GM19438 (cell line): ENCODE results near the gene RAP1A.
"Not testable (repeated sequence)": the region's sequence is repeated elsewhere in the genome, so short reads cannot be mapped to it uniquely, and the experiment has no call there.

Experiments used
- ATAC-seq: cut with Tn5 transposase; IDR thresholded peaks from one replicate; pipeline ENCODE4 v1.9.1; 2021; ENCODE audit warnings: low read depth; ENCODE audit not compliant: unreplicated experiment

Gene RAP1A

DNA sequence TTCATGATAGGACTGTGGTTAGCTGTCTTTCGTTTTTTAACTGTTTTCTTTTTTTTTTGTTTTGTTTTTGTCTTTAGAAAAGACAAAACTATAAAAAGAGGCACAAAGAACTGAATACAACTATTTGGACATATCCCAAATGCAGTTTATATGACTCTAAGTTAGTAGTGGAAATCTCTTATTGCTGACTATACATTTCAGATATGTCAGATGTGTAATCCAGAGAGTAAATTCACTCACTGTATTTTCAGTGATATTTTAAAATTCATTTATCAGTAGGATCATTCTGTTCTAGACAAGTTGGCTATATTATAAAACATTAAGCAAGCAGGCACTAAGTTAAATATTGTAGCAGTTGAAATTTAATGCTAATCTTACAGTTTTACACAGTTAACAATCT lies 5.7 kb downstream of the RAP1A start:
- ATAC-seq, result no peak

DNA sequence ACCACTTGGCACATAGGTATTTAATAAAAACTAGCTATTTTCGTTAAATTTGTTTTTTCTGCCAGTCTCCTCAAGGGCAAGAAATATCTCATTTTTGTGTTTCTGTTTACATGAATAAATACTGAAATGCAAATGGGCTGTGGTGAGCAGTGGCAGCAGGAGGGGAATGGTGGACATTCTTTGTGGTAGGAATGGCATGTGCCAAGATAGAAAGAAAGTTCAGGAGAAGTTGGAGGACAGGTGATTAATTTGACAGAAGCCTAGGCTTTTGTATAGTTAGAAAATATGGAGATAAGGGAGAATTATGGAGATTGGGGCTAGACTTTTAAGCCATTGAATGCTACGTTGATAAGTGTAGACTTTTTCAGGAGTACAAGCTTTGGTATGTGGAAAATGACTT lies 8.6 kb downstream of the RAP1A start:
- no peak for ATAC-seq

DNA sequence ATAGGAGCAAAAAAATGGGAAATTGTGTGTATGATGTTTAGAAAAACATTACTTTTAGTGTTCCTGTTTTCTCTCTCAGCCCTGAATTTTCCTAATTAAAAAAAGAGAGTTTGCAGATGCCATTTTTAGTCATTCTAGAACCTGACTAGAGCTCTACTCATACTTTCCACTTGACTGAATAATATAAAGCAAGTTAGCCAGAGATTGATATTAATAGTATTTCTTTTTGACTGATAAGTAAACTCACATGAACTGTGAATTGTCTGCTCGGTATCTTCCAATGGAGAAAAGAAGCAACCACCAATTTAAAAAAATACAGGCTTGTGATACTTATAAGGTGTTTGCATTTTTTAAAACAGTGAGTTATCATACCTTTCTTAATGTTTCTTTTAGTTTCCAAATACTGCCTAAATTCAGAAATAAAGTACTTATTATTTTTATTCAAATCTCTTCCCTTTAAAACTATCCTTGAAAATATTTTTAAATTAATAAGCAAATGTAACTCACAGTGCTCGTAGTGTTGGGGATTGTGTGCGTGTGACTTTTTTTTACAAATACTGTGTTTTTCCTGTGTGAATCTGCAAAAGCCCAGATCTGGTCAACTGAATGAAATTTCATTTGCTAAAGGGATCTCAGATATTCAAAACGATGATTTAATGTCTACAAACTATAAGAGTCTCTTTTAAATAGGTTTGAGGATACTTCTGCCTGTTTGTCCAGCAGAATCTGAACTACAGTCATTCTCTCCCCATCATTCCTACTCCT lies 9.8 kb downstream of the RAP1A start:
- no peak for ATAC-seq

DNA sequence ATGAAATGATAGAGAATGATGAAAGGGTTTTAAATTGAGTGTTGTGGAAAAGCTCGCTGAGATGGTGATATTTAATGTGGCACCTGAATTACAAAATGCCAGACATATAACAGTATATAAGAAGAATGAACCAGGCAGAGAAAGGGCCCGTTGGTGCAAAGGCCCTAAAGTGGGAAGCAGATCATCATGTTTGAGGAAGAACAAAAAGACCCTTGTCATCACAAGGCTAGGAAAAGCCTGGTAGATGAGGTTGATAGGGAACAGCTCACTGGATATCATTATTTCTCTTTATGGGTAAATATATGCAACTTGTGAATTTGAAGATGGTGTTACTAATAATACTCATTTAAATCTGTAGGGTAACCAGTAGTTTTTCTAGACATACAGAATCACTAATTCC lies 11.0 kb downstream of the RAP1A start:
- no peak for ATAC-seq

DNA sequence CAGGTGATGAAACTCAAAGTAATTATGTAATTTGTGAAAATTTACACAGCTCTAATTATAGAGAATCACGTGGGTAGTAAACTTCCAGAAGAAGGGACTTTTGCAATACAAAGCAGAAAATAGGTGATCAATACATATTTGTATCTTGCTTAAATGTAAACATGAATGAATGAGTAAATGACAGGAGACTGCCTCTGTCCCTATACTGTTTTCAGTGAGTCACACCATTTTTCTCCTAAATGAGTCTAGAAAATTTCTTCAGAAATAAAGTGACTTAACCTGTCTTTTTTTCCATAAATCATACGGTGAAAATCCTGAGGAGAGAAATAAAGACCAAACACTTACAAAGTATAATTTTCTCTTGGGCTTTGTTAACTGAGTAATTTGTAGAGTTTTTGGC lies 11.9 kb downstream of the RAP1A start:
- ATAC-seq, result no peak

DNA sequence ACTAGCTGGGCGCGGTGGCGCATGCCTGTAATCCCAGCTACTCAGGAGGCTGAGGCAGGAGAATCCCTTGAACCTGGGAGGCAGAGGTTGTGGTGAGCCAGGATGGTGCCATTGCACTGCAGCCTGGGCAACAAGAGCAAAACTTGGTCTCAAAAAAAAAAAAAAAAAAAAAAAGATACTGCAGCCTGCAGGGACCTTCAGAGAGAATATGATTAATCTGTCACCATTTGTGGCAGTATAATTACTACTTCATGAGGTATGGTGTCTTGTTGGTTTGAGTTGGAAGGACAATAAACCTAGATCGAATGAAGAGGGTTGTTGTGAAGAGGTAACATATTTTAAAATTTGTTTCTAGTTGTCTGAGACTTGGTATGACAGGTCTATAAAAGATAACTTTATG lies 13.2 kb downstream of the RAP1A start:
- not testable (repeated sequence) for ATAC-seq

DNA sequence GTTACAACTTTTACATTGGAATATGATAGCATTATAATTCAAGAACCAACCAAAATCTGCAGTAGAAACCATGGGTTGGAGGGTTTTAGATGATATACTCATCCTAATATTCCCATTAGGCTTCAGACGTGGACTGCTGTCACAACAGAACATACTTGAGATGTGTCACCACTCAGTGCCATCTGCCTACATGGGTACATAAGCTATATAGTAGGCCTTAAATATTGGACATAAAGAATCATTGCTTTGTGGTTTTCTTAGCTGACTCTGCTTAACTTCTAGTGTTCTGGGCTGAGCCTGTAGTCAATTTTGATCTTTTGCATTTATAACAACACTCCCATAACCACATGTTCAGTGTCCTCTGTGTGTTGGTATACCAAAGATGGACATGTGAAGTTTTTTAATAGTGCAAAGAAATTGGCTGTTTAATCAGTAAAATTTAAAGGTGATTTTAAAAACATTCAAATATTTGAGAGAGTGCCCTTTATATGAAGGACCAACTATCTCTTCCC lies 14.2 kb downstream of the RAP1A start:
- ATAC-seq, result no peak

DNA sequence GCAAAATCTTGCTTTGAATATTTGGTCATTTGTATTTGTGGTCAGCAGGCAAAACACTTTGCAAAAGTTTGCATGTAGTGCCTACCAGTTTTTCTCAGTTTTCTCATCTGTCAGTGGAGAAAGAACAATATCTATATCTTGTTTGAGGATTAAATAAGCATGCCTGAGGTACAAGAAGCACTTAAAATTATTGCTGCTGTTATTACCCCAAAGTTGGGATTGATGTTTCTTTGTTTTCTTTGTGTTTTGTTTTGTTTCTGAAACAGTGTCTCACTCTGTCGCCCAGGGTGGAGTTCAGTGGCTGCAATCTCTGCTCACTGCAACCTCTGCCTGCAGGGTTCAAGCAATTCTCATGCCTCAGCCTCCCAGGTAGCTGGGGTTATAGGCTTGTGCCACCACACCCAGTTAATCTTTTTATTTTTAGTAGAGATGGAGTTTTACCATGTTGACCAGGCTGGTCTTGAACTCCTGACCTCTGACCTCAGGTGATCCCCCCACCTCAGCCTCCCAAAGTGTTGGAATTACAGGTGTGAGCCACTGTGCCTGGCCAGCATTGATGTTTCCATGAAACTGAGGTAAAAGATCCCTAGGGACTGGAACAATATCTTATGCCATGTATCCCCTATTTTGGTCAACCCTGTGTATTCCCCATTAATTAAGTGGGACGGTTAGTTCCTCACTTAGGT lies 15.9 kb downstream of the RAP1A start:
- no peak for ATAC-seq

DNA sequence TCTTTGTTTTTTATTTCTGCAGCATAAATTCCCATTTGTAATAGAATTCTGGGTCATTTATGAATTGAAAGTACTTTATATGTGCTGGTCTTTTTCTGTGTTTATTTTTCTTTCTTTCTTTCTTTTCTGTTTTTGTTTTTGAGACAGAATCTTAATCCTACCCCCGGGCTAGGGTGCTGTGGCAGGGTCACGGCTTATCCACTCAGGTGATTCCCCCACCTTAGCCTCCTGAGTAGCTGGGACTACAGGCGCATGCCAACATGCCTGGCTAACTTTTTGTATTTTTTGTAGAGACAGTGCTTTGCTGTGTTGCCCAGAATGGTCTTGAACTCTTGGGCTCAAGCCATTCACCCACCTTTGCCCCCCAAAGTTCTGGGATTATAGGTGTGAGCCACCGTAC lies 18.7 kb downstream of the RAP1A start:
- ATAC-seq, result no peak

DNA sequence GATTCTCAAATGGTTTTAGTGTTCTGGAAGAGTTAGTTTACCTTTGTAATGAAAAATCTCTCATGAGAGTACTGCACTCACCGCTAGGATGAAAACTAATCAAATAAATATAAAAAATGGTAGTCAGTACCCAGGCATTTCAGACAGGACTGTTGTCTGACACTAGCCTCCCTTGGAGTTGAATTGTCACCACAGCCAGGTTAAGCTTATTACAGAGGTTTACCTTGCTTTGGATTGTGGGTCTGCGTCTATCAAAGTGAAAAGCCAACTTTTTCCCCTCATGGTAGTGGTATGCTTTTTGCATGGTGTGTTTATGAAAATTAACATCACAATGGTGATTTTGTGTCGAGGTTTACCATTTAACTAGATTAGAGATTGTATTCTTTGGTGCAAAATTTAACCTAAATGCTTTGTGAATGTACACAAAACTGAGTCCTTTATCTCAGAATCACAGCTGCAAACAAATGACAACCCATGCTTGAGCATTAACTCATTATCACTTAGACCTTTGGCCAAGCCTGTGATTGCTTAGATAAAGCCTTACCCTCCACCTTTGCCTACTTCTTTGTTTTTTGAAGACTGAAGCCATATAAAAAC lies 20.1 kb downstream of the RAP1A start:
- ATAC-seq, result no peak

DNA sequence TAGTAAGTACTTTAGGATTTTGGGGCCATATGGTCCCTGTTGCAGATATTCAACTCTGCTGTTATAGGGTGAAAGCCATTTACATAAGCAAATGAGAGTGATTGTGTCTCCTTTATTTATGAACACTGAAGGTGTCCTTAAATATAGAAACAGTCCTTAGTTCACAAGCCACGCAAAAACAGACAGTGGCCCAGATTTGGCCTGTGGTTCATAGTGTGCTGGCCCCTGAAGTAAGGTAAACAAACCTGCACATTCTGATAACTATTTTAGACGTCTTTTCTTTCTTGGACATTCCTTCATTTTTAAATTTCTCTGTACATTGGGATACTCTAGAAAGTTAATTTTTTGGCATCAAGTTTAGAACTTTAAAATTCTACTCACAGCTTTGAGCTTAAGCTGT lies 23.5 kb downstream of the RAP1A start:
- ATAC-seq, result no peak

DNA sequence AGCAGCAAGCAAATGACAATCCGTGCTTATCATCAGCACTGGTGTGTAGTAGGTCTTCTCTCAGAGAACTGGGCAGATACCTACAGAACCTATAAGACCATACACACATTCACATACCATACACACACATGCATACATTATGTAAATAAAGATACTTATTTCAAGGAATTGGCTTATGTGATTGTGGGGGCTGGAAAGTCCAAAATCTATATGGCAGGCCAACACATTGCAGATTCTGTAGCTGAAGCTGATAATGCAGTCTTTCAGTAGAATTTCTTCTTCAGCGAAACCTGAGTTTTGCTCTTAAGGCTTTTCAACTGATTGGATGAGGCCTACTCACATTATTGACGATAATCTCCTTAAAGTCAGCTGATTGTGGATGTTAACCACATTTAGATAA lies 24.1 kb downstream of the RAP1A start:
- no peak for ATAC-seq

DNA sequence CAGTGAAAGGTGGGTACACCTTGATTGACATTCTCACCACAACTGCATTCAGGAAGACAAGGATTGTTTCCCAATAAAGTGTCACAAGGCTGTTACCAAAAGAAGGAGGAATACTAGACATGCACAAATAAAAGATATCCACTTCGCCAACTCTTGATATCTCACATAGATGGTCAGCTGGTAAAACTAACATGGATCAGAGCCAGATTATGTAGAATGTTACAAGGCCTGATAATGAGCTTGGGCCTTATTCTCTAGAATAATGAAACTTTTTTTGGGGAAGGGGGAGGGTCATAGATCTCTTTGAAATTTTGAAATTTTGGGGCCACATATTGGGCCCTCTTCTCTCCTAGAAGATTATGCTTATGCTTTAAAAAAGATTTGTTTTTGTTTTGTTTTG lies 24.9 kb downstream of the RAP1A start:
- ATAC-seq, result no peak

DNA sequence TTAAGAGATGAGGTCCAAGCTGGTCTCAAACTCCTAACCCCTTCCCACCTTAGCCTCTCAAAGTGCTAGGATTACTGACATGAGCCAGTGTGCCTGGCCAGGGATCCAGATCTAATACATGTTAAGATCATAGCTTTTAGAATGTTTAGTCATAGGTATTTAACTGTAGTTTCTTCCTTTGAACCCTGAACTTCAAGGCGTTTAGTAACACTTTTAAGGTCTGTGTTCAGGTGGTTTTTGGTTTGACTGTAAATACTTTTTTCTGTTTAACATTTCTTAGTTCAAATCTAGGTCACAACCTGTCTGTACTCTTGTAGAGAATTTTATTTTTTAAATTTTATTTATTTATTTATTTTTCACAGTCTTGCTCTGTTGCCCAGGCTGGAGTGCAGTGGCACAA lies 28.1 kb downstream of the RAP1A start:
- ATAC-seq, result no peak

DNA sequence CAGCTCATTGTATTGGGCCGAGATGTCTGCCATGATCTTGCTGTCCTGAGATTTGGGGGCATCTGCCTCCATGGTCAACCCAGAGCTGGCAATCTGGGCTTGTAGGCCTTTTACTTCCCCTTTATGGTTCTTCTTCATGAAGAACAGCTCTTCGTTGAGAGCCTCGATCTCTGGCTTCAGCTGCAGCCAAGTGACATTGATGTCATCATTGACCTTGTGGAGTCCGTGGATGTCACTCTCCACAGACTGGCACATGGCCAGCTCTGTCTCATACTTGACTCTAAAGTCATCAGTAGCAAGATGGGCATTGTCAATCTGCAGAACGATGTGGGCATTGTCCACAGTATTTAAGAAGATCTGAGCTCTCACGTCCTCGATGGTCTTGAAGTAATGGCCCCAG lies 29.2 kb downstream of the RAP1A start:
- ATAC-seq, result no peak

DNA sequence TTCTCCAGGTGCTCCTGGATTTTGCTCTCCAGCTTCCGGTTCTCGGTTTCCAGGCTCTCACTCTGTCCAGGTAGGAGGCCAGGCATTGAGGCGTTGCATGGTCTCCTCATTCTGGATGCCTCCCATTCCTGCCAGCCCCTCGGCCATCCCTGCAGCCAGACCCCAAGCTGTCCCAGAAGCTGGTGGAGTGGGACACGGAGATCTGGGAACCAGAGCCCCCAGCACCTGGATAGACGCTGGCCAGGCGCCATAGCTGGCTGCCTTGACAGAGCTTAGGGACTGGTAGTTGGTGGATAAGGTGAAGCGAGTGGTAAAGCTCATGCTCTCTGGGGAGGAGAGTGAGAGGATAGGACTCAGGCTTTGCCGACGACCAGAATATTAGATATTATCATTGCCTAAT lies 29.6 kb downstream of the RAP1A start:
- ATAC-seq, result no peak

DNA sequence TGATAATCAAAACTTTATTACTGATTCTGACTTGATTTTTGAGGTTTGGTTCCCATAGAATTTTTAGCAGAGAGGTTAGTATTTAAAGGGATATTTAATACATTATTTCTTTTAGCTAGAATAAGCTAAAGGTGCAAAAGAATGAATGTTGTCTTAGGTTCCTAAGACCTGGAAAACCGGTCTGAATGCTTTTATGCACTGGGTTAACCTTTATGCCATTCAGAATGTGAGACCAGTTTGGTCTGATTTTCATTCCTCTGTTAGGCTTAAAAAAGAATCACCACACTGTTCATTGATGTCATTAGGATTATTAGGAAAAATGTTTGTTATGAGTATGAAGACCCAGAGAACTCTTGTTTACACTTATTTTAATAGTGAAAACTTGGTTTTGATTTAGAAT lies 30.1 kb downstream of the RAP1A start:
- no peak for ATAC-seq

DNA sequence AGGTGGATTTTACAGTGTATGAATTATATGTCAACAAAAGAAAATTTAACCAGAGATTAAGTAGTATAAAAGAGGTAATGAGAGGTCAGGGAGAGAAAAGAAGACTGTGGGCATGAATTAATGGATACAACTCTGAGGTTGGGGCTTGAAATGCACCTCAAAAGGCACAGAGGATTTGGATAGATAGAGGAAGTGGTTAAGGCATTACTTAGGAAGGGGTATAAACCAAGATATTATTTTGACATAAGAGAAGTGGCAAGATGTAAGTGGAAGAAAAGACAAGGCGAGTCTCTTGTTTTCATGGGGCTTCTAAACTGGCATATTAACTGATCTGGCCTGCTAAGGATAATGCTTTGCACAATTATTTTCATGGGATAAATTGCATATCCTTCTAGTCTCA lies 34.1 kb downstream of the RAP1A start:
- ATAC-seq, result no peak

DNA sequence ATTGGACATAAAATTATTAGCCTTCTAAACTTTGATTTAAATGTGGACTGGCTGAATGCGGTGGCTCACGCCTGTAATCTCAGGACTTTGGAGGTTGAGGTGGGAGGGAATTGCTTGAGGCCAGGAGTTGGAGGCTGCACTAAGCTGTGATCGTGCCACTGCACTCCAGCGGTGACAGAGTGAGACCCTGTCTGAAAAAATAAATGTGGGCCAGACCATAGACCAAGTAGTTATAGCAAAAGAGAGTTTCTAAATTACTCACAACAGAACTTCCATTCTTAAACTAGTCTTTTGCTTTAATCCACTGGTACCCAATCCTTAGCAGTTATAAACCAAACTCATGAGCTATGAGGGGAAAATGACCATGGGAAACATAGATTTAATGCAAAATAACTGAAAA lies 35.2 kb downstream of the RAP1A start:
- no peak for ATAC-seq

DNA sequence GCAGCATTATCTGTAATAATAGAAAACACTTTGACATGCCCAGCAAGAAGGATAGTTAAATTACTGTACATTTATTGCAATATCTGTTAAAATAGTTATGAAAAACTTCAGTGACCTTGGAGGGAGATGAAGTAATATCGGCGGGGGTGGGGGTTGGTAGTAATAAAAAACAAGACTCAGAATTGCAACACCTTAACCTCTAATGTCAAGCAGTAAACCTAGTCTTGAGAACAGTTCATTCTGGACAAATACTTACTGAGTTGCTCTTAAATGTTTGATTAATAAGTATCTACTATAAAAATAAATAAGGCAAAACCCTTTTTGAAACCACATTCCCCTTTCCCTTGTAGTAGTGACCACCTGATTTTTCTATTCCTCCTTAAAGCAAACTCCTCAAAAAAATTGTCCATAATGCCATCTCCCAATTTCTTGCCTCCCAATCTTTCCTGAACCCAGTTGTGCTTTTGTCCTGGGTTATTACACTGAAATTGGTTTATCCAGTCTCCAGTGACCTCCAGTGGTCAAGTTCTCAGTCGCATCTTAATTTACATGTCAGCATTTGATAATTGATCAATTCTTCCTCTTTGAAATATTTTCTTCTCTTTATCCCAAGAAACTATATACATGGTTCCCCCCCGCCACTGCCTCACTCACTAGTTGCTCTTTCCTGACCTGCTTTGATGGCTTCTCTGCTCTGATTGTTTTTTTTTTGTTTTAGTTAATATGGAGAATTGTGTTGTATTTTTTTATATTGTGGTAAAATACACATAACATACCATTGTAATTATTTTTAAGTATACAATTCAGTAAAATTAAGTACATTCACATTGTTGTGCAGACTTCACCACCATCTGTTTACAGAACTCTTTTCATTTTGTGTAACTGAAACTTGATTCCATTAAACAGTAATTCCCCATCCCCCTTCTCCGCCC lies 36.8 kb downstream of the RAP1A start:
- ATAC-seq, result no peak

DNA sequence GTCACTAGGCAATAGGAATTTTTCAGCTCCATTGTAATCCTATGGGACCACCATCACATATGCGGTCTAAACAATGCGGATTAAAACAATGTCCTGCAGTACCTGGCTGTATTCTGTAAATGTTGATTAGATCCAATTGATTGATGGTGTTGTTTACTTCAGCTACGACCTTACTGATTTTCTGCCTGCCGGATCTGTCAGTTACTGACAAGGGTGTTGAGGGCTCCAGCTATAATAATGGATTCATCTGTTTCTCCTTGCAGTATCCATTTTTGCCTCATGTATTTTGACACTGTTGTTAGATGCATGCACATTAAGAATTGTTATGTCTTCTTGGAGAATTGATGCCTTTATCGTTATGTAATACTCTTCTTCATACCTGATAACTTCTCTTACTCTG lies 39.0 kb downstream of the RAP1A start:
- no peak for ATAC-seq
